H9 (cell line): ENCODE data around the gene ARHGAP26. TPM values are rescaled to one million over a fixed set of nuclear protein-coding genes. Genes with fewer than 3 reads are reported as not detected.

ENCODE experiments used
- DNase-seq: peaks from one replicate; pipeline ENCODE4 v3.0.0-alpha.2; 2017
- H2AFZ ChIP-seq: one replicate; pipeline ENCODE4 v1.6.1; 2013; ENCODE audit warnings: mild to moderate bottlenecking, low read length, control low read depth, moderate library complexity
- H2AK5ac ChIP-seq: 2 replicates; pipeline ENCODE4 v1.6.1; 2013; ENCODE audit warnings: low read length, control low read depth, mixed read lengths; ENCODE audit not compliant: insufficient read length
- H2BK120ac ChIP-seq: one replicate; pipeline ENCODE4 v1.6.1; 2013; ENCODE audit warnings: low read depth, mild to moderate bottlenecking, low read length, control low read depth, inconsistent platforms; ENCODE audit not compliant: poor library complexity, severe bottlenecking
- H2BK12ac ChIP-seq: 2 replicates; pipeline ENCODE4 v1.6.1; 2013; ENCODE audit warnings: low read length, control low read depth, mixed read lengths, low read depth; ENCODE audit not compliant: insufficient read length
- H2BK15ac ChIP-seq: 2 replicates; pipeline ENCODE4 v1.6.1; 2013; ENCODE audit warnings: low read depth, low read length, control low read depth
- H2BK20ac ChIP-seq: one replicate; pipeline ENCODE4 v1.6.1; 2013; ENCODE audit warnings: low read depth, mild to moderate bottlenecking, low read length, control low read depth, inconsistent platforms; ENCODE audit not compliant: poor library complexity, severe bottlenecking
- H2BK5ac ChIP-seq: 2 replicates; pipeline ENCODE4 v1.6.1; 2013; ENCODE audit warnings: low read length, control low read depth, mixed read lengths; ENCODE audit not compliant: insufficient read length
- H3K14ac ChIP-seq: 2 replicates; pipeline ENCODE4 v1.6.1; 2013; ENCODE audit warnings: low read length, control low read depth; ENCODE audit not compliant: insufficient read depth
- H3K18ac ChIP-seq: 2 replicates; pipeline ENCODE4 v1.6.1; 2013; ENCODE audit warnings: low read depth, mild to moderate bottlenecking, mixed read lengths, low read length, control low read depth; ENCODE audit not compliant: insufficient read length
- H3K23ac ChIP-seq: 2 replicates; pipeline ENCODE4 v1.6.1; 2013; ENCODE audit warnings: low read length, control low read depth, mixed read lengths, low read depth; ENCODE audit not compliant: insufficient read length
- H3K23me2 ChIP-seq: 2 replicates; pipeline ENCODE4 v1.6.1; 2013; ENCODE audit warnings: low read depth, mild to moderate bottlenecking, mixed read lengths, low read length, control low read depth; ENCODE audit not compliant: insufficient read length, poor library complexity, severe bottlenecking
- H3K27ac ChIP-seq: 2 replicates; pipeline ENCODE4 v1.5.1; 2013; ENCODE audit warnings: low read length, control low read depth, mixed read lengths, low read depth; ENCODE audit not compliant: insufficient read length
- H3K27me3 ChIP-seq: 2 replicates; pipeline ENCODE4 v1.6.1; 2013; ENCODE audit warnings: low read length, control low read depth, inconsistent platforms; ENCODE audit not compliant: insufficient read depth
- H3K4ac ChIP-seq: 2 replicates; pipeline ENCODE4 v1.6.1; 2013; ENCODE audit warnings: low read depth, mild to moderate bottlenecking, control low read depth, inconsistent platforms, low read length, moderate library complexity
- H3K4me1 ChIP-seq: 2 replicates; pipeline ENCODE4 v1.6.1; 2013; ENCODE audit warnings: low read length, control low read depth, inconsistent platforms; ENCODE audit not compliant: insufficient read depth
- H3K4me2 ChIP-seq: 2 replicates; pipeline ENCODE4 v1.6.1; 2013; ENCODE audit warnings: low read length, control low read depth, mixed read lengths; ENCODE audit not compliant: insufficient read length, insufficient read depth
- H3K56ac ChIP-seq: 2 replicates; pipeline ENCODE4 v1.6.1; 2013; ENCODE audit warnings: low read depth, mild to moderate bottlenecking, mixed read lengths, low read length, control low read depth; ENCODE audit not compliant: insufficient read length
- H3K79me1 ChIP-seq: 2 replicates; pipeline ENCODE4 v1.6.1; 2013; ENCODE audit warnings: low read depth, mild to moderate bottlenecking, moderate library complexity, low read length, control low read depth, inconsistent platforms; ENCODE audit not compliant: insufficient read depth, poor library complexity, severe bottlenecking
- H3K79me2 ChIP-seq: 2 replicates; pipeline ENCODE4 v1.6.1; 2013; ENCODE audit warnings: low read length, control low read depth, inconsistent platforms; ENCODE audit not compliant: insufficient read depth
- H3K9ac ChIP-seq: 2 replicates; pipeline ENCODE4 v1.6.1; 2013; ENCODE audit warnings: low read length, control low read depth, mixed read lengths; ENCODE audit not compliant: insufficient read length; ENCODE audit errors: extremely low read depth
- H3K9me3 ChIP-seq: one replicate; pipeline ENCODE4 v1.6.1; 2013; ENCODE audit warnings: low read depth, low read length, inconsistent platforms; ENCODE audit not compliant: control insufficient read depth
- H3T11ph ChIP-seq: one replicate; pipeline ENCODE4 v1.6.1; 2013; ENCODE audit warnings: mild to moderate bottlenecking, low read length, control low read depth, inconsistent platforms
- H4K20me1 ChIP-seq: one replicate; pipeline ENCODE4 v1.6.1; 2013; ENCODE audit not compliant: control insufficient read depth, insufficient read length, insufficient read depth
- H4K5ac ChIP-seq: 2 replicates; pipeline ENCODE4 v1.6.1; 2013; ENCODE audit warnings: low read depth, mild to moderate bottlenecking, mixed read lengths, low read length, control low read depth; ENCODE audit not compliant: insufficient read length
- H4K8ac ChIP-seq: replicated peaks from 2 replicates; pipeline ENCODE4 v1.6.1; 2013; ENCODE audit warnings: low read length, control low read depth, mixed read lengths, low read depth; ENCODE audit not compliant: insufficient read length
- H4K91ac ChIP-seq: 2 replicates; pipeline ENCODE4 v1.6.1; 2013; ENCODE audit warnings: low read depth, mild to moderate bottlenecking, moderate library complexity, mixed read lengths, low read length, control low read depth; ENCODE audit not compliant: insufficient read length
- H3K27ac Mint-ChIP-seq, 3 experiments: 2 replicates in 2 of 3; 3 replicates in 1 of 3; pipeline ENCODE4 v1.8.0; 2020 to 2021; ENCODE audit warnings: mixed read lengths in 3 of 3, mild to moderate bottlenecking in 1 of 3, moderate library complexity in 1 of 3
- H3K27me3 Mint-ChIP-seq: 2 replicates; pipeline ENCODE4 v1.8.0; 2021; ENCODE audit warnings: low read depth, mild to moderate bottlenecking, moderate library complexity, mixed read lengths
- H3K36me3 Mint-ChIP-seq, 3 experiments: 2 replicates in 2 of 3; 3 replicates in 1 of 3; pipeline ENCODE4 v1.8.0; 2020 to 2021; ENCODE audit warnings: low read depth in 3 of 3, mixed read lengths in 3 of 3; ENCODE audit not compliant: insufficient read depth in 1 of 3
- H3K4me1 Mint-ChIP-seq, 2 experiments: 2 replicates each; pipeline ENCODE4 v1.8.0; 2020; ENCODE audit warnings: mixed read lengths in 2 of 2
- H3K4me3 Mint-ChIP-seq, 2 experiments: 2 replicates in 1 of 2; 3 replicates in 1 of 2; pipeline ENCODE4 v1.8.0; 2020 to 2021; ENCODE audit warnings: mild to moderate bottlenecking in 2 of 2, mixed read lengths in 2 of 2, moderate library complexity in 1 of 2
- H3K9me3 Mint-ChIP-seq, 2 experiments: 2 replicates in 1 of 2; 3 replicates in 1 of 2; pipeline ENCODE4 v1.8.0; 2020; ENCODE audit warnings: mild to moderate bottlenecking in 2 of 2, mixed read lengths in 2 of 2, moderate library complexity in 1 of 2
- CTCF ChIP-seq: fragments of 200-600 bp; sonication (generic); conservative IDR thresholded peaks from 3 replicates; pipeline ENCODE4 v1.8.0; 2021; ENCODE audit warnings: antibody characterized with exemption, mild to moderate bottlenecking
- WGBS: extraction: QIAGEN DNeasy Blood & Tissue Kit; methylation state at CpG from one replicate; pipeline ENCODE4 v1.1.7; 2013; ENCODE audit warnings: missing lambda C conversion rate, low lambda C conversion rate, mixed read lengths; ENCODE audit not compliant: insufficient read length; ENCODE audit errors: extremely low coverage; 5-methylcytosine and 5-hydroxymethylcytosine counted together
- total RNA-seq: library from RNA; stranded (reverse); gene quantifications from 2 replicates; pipeline ENCODE4 v1.2.1, GENCODE V29; 2021

The ARHGAP26 gene
- total RNA-seq, 1 experiment from 2014 or later: 13.8 TPM

- TF ChIP-seq CTCF: no peak
- H3K79me1 ChIP-seq: no peaks in the 10 kb centered on the region
- H2BK5ac ChIP-seq: no peak overlapping the region
- H4K20me1 ChIP-seq: no peaks in the 10 kb centered on the region
- no peak overlapping the region for H3T11ph ChIP-seq
- H2BK20ac ChIP-seq: no peak overlapping the region
- no peaks in the 10 kb centered on the region for H3K79me2 ChIP-seq
- H3K27me3 Mint-ChIP-seq: no peaks in the 10 kb centered on the region
- no peaks in the 10 kb centered on the region; a peak in 1 of 7 replicates for H3K36me3 Mint-ChIP-seq
- H3K23me2 ChIP-seq: no peaks in the 10 kb centered on the region
- H2BK120ac ChIP-seq: no peak overlapping the region
- WGBS: no CpG with 5 or more reads among the region's 3 CpGs
- H2BK12ac ChIP-seq: no peak overlapping the region
- no peak overlapping the region for H3K14ac ChIP-seq
- H2AK5ac ChIP-seq: no peak overlapping the region
- H3K27ac Mint-ChIP-seq: no peak overlapping the region
- no peaks in the 10 kb centered on the region for H3K9me3 Mint-ChIP-seq
- no peak overlapping the region for H2BK15ac ChIP-seq
- no peak overlapping the region for H3K18ac ChIP-seq
- H3K9ac ChIP-seq: no peak overlapping the region
- no peaks in the 10 kb centered on the region for H3K27me3 ChIP-seq
- no peak overlapping the region for H3K27ac ChIP-seq
- no peak for DNase-seq
- H2AFZ ChIP-seq: no peak overlapping the region
- H3K56ac ChIP-seq: no peak overlapping the region
- no peak overlapping the region for H4K5ac ChIP-seq
- H3K23ac ChIP-seq: no peak overlapping the region
- H3K4me1 ChIP-seq: no peaks in the 10 kb centered on the region; the same call in 1 of the 2 replicates
- H4K91ac ChIP-seq: no peak overlapping the region
- no peak overlapping the region for H3K4me3 Mint-ChIP-seq
- H3K4me2 ChIP-seq: no peak overlapping the region
- H3K9me3 ChIP-seq: no peaks in the 10 kb centered on the region
- peaks cover 31 to 34% of the 10 kb centered on the region in 2 experiments for H3K4me1 Mint-ChIP-seq
- no peak overlapping the region for H4K8ac ChIP-seq
- no peak overlapping the region for H3K4ac ChIP-seq
Measured at GRCh38 chr5:142831009-142831383, 60.8 kb downstream of the ARHGAP26 start.
